Cardiac muscle cell (in vitro differentiated cells and primary cell): ENCODE data around the gene HLA-DOB. TPM values are rescaled to one million over a fixed set of nuclear protein-coding genes. Genes with fewer than 3 reads are reported as not detected.
"Not testable (repeated sequence)": the region's sequence is repeated elsewhere in the genome, so short reads cannot be mapped to it uniquely, and the experiment has no call there.

Experiments used
- DNase-seq, 2 donors: peaks; one replicate each; pipeline versions ENCODE4 v3.0.0 to v3.0.0-alpha.2; 2010 to 2017; ENCODE audit warnings: low read depth in 1 of 2, low spot score in 1 of 2
- H3K27ac ChIP-seq: fragments of 200-600 bp; sonication (generic); 2 replicates; pipeline ENCODE4 v1.5.1; 2016
- H3K27me3 ChIP-seq: fragments of 200-600 bp; sonication (generic); 2 replicates; pipeline ENCODE4 v1.6.0; 2016; ENCODE audit warnings: control low read depth
- H3K36me3 ChIP-seq: fragments of 200-600 bp; sonication (generic); 2 replicates; pipeline ENCODE4 v1.5.1; 2016; ENCODE audit warnings: control low read depth
- H3K4me1 ChIP-seq: fragments of 200-600 bp; sonication (generic); 2 replicates; pipeline ENCODE4 v1.8.1; 2017; ENCODE audit warnings: low read depth, mild to moderate bottlenecking, mixed run types
- H3K4me3 ChIP-seq: fragments of 200-600 bp; sonication (generic); 2 replicates; pipeline ENCODE4 v1.5.1; 2016; ENCODE audit warnings: mild to moderate bottlenecking
- H3K9me3 ChIP-seq: fragments of 200-600 bp; sonication (generic); 2 replicates; pipeline ENCODE4 v1.5.1; 2017; ENCODE audit warnings: low read depth, mild to moderate bottlenecking, control low read depth
- polyA plus RNA-seq: library from polyadenylated mRNA; unstranded; fragments of >200 nt; fragmentation: Nextera tagmentation; extraction: Ambion mirVana; gene quantifications from 2 replicates; pipeline ENCODE4 v1.2.1, GENCODE V29; 2016
- total RNA-seq: library from RNA; depleted of rRNA; stranded (reverse); fragments of >200 nt; gene quantifications from 2 replicates; pipeline ENCODE4 v1.2.3, GENCODE V29; 2016
- TF ChIP-seq, protein P1 (sequence below): IDR thresholded peaks from 2 replicates; pipeline ENCODE4 v1.5.1; 2012; ENCODE audit warnings: low read depth, mild to moderate bottlenecking, low read length

HLA-DOB gene
- total and polyA plus RNA-seq, 2 experiments from 2014 or later = not detected

DNA sequence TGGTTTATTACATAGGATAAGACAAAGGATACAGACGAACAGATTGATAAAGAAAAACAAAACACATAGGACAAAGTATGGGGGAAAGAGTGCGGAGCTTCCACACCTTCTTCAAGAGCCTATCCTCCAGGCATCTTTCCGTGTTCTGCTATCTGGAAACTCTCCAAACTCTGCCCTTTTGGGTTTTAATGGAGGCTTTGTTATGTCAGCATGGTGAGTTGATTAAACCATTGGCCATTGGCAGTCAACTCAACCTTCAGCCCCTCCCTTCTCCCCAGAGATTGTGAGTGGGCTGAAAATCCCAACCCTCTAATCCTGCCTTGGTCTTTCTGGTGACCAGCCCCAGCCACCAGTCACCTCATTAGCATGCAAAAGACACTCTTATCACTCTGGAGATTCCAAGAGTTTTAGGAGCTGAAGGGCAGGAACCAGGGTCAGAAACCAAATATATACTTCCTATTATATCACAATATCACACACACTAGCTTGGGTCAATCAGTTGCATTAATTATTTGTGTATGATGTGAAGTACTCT, 23.8 kb downstream of the HLA-DOB start:
- no peak overlapping the region for H3K27ac ChIP-seq
- peaks cover 13% of the 10 kb centered on the region for H3K27me3 ChIP-seq
- no peaks in the 10 kb centered on the region for H3K4me1 ChIP-seq
- DNase-seq = no peak
- TF ChIP-seq, protein P1, sequence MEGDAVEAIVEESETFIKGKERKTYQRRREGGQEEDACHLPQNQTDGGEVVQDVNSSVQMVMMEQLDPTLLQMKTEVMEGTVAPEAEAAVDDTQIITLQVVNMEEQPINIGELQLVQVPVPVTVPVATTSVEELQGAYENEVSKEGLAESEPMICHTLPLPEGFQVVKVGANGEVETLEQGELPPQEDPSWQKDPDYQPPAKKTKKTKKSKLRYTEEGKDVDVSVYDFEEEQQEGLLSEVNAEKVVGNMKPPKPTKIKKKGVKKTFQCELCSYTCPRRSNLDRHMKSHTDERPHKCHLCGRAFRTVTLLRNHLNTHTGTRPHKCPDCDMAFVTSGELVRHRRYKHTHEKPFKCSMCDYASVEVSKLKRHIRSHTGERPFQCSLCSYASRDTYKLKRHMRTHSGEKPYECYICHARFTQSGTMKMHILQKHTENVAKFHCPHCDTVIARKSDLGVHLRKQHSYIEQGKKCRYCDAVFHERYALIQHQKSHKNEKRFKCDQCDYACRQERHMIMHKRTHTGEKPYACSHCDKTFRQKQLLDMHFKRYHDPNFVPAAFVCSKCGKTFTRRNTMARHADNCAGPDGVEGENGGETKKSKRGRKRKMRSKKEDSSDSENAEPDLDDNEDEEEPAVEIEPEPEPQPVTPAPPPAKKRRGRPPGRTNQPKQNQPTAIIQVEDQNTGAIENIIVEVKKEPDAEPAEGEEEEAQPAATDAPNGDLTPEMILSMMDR = no peak
- no peak overlapping the region for H3K4me3 ChIP-seq
- H3K36me3 ChIP-seq = no peaks in the 10 kb centered on the region
- no peaks in the 10 kb centered on the region for H3K9me3 ChIP-seq

DNA sequence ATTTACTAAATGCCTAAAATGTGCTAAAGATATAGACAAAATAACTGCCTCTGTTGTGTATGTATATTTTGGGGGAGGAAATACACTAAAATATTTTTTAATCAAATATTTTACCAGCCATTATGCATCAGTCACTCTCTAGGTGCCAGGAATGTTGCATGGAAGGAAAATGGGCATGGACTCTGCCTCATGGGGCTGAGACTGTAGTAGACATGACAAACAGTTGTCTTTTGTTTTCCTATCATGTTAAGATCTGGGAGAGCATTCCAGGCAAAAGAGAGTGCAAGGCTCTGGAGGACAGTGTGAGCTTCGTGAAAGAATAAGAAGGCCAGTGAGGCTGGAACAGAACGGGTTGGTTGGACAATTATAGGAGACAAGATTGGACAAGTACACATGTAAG, 26.5 kb downstream of the HLA-DOB start:
- TF ChIP-seq, protein P1 = no peak
- peaks cover 8% of the 10 kb centered on the region for H3K27me3 ChIP-seq
- no peaks in the 10 kb centered on the region for H3K9me3 ChIP-seq
- DNase-seq = no peak
- no peak overlapping the region for H3K4me3 ChIP-seq
- H3K27ac ChIP-seq = no peak overlapping the region
- no peaks in the 10 kb centered on the region for H3K36me3 ChIP-seq
- no peaks in the 10 kb centered on the region for H3K4me1 ChIP-seq

DNA sequence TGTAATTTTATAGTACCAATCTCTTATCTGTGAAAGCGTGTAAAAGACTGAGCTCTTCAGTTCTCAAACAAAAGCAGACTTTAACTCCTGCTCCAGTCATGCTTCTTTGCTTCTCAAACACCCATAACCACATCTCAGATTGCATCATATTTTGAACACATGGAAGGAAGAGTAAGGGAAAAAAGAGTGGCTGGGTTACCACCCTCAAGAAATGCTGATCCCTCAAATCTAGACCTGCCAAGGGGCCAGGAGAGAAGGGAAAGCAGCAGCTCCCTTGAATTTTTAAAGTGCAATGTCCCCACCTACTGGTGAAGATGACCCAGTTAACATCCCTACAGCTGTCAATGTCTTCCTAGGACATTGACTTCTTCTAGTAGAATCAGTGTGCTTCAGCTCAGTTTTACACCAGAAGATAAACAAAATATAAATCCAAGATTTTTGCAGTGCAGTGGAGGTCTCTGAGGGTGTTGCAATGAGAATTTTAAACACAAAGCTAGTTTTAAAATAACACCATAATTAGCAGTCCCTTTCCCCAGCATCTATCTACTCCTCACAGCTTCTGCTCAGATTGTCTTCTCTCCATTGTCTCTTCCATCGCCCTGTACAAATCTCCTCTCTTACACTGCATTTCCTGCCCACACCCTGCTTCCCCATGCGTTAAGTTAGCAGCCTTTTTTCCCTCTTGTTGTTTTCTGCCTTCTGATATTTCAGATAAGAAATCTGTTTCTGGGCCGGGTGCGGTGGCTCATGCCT, 30.8 kb downstream of the HLA-DOB start:
- H3K36me3 ChIP-seq = no peaks in the 10 kb centered on the region
- H3K9me3 ChIP-seq = no peaks in the 10 kb centered on the region
- H3K4me1 ChIP-seq = no peaks in the 10 kb centered on the region
- H3K4me3 ChIP-seq = no peak overlapping the region
- no peak overlapping the region for H3K27ac ChIP-seq
- TF ChIP-seq, protein P1 = peak; percentile 64
- peak; percentile 66 to 77 for DNase-seq
- H3K27me3 ChIP-seq = no peaks in the 10 kb centered on the region

DNA sequence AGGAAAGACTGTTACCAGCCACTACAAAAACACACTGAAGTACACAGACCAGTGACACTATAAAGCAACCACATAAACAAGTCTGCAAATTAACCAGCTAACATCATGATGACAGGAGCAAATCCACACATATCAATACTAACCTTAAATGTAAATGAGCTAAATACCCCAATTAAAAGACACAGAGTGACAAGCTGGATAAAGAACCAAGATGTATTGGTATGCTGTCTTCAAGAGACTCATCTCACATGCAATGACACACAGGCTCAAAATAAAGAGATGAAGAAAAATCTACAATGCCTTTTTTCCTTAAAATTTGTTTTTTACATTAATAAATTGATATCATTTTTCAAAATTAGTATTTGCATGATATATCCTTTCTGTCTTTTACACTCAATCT, 33.9 kb downstream of the HLA-DOB start:
- H3K4me1 ChIP-seq, H3K36me3 ChIP-seq, H3K9me3 ChIP-seq, H3K27ac ChIP-seq, H3K27me3 ChIP-seq, DNase-seq, H3K4me3 ChIP-seq: not testable (repeated sequence)

DNA sequence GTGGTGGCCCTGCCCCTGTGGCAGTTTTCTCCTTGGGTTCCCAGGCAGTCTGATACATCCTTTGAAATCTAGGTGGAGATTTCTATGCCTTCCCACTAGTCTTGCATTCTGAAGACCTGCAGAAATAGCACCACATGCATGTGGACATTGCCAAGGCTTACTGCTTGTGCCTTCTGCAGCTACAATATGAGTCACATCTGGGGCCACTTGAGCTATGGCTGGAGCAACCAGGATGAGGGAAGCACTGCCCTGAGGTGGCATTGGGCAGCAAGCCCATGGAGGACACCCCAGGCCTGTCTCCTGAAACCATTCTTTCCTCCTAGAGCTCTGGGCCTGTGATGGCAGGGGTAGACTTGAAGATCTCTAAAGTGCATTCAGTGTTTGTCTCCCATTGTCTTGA, 37.8 kb downstream of the HLA-DOB start:
- H3K36me3 ChIP-seq = no peaks in the 10 kb centered on the region
- H3K9me3 ChIP-seq = no peaks in the 10 kb centered on the region
- TF ChIP-seq, protein P1 = no peak
- H3K27ac ChIP-seq = no peak overlapping the region
- no peaks in the 10 kb centered on the region for H3K4me1 ChIP-seq
- no peaks in the 10 kb centered on the region for H3K27me3 ChIP-seq
- DNase-seq = no peak
- H3K4me3 ChIP-seq = no peak overlapping the region

DNA sequence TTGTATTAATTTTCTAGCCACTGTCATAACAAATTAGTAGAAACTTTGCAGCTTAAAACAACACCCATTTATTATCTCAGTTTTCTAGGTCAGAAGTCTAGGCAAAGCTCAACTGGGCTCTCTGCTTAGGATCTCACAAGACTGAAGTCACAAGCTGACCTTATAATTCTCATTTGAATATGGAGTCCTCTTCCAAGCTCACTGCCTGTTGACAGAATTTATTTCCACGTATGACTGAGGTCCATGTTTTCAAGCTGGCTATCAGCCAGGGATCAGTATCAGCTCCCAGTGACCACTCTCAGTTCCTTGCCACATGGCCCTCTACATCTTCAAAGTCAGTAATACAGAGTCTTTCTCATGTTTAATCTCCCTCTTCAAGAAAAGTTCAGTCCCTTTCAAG, 41.7 kb downstream of the HLA-DOB start:
- Histone ChIP-seq H3K36me3 (no peaks in the 10 kb centered on the region), H3K4me3 (no peak overlapping the region), H3K27ac (no peak overlapping the region), H3K27me3 (no peaks in the 10 kb centered on the region), H3K9me3 (no peaks in the 10 kb centered on the region), H3K4me1 (no peaks in the 10 kb centered on the region)
- TF ChIP-seq, protein P1 = no peak
- no peak for DNase-seq
